ENCODE measurements around the gene RELN. TPM values are rescaled to one million over a fixed set of nuclear protein-coding genes. Genes with fewer than 3 reads are reported as not detected.

Gene RELN
- total RNA-seq, 4 donors from 2014 or later = 1.0 to 3.5 (median 1.3) TPM

DNA sequence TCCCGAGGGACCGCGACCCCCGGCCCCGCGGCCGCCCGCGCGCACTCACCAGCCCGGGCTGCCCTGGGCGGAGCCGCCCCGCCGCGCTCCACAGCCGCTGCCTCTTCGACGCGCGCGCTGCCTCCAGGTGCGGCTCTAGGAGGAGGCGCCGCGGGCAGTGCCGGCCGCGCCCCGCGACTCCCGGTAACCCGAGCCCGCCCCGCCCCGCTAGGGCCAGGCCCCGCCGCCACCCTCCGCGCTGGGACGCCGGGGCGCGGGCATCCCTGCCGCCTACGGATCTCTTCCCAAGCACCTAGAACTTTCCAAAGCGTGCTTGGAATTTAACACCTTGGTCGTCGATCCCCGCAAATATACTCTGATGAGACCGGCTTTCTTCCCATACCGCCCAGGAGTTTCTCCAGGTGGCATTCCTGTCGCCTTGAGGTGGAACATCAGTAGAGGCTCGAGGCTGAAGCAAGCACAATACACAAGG lies 543.4 kb downstream of the RELN start, which contains the start of gene SLC26A5:
SLC26A5 (minus strand) TSS at position 159 of the 472 bp plus-strand sequence. CDS start 24,693 bp downstream, outside the sequence.
- no peak for DNase-seq (ENCODE audit: low spot score in 2 of 2)
- WGBS, 2 donors = 2 to 13% methylated on average over 11 to 22 of the region's 54 CpGs

DNA sequence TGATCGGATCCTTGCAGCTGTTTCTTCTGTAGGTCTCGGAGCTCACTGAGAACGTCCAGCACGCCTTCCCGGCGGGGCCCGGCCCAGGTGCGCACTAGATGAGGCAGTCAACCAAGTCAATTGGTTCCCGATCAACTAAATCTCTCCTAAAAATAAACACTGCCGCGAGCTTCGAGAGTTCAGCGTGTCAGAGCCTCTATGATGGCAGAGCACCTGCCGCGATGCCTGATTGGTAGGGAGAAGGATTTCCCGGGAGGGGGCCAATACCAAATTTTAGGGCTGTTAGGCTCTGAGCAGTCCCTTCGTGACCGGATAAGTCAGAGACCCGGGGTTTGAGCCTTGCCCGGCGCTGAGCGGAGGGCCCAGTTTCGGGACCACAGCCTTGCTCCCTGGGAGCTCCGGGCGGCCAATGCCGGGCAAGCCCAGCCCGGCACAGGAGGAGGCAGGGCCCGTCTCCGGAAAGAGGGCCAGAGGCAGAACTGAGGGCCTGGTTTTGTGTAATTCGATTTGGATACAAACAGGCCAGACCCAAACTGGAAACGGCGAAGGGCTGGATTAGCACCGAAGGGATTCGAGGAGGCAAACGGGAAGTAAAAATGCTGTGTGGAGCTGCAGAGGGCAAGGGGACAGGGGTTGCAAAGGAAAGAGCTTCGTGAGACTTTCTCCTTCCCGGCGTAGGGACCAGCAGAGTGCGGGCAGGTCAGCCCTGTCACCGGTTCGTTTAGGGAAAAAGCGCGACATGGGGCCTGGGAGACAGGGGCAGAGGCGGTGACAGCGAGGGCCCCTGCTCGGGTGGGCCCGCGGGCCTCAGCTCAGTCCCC lies 544.0 kb downstream of the RELN start:
- WGBS, 2 donors = 7 to 10% methylated on average over 37 to 42 of the region's 48 CpGs
- H3K4me3 ChIP-seq (ENCODE audit: low read depth, poor library complexity, severe bottlenecking) = no peak overlapping the region
- no peak for DNase-seq (ENCODE audit: low spot score in 2 of 2)
- TF ChIP-seq POLR2A (IDR thresholded peaks at IDR 0.05) = no peak
- TF ChIP-seq CTCF (IDR thresholded peaks at IDR 0.05) = no peak
- intact Hi-C loops (cut with DNase I; ENCODE audit: low total_unique reads) = no loop called here

More for the DNA sequence above, 543.4 kb downstream of the RELN start, which contains the start of gene SLC26A5:
- intact Hi-C loops (cut with DNase I; ENCODE audit: low total_unique reads) = no loop called here
- TF ChIP-seq CTCF (IDR thresholded peaks at IDR 0.05) = no peak
- no peak for TF ChIP-seq POLR2A (IDR thresholded peaks at IDR 0.05)
- no peak within 1 kb of the TSS for H3K4me3 ChIP-seq (ENCODE audit: low read depth, poor library complexity, severe bottlenecking)

DNA sequence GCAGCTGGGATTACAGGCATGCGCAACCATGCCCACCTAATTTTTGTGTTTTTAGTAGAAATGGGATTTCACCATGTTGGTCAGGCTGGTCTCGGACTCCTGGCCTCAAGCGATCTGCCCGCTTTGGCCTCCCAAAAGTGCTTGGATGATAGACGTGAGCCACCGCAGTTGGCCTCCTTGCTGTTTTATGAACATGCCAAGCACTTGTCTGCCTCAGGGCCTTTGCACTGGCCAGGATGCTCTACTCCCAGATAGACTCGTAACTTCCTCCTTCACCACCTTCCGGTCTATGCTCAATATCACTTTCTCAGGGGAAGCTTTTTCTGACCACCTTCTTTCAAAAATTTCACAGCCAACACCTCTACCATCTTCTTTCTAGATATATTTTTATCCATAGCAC lies 549.8 kb downstream of the RELN start:
- TF ChIP-seq POLR2A (IDR thresholded peaks at IDR 0.05) (no peak), CTCF (IDR thresholded peaks at IDR 0.05) (no peak)

GRCh38 chr7:103437623-103438022 lies 551.8 kb downstream of the RELN start:
- no peak for DNase-seq (ENCODE audit: low spot score in 2 of 2)
- H3K4me3 ChIP-seq (ENCODE audit: low read depth, poor library complexity, severe bottlenecking) = no peak overlapping the region
- intact Hi-C loops (cut with DNase I; ENCODE audit: low total_unique reads) = no loop called here
- WGBS, 2 donors = 42 to 91% methylated on average over 1 of the region's 1 CpG
- TF ChIP-seq CTCF (IDR thresholded peaks at IDR 0.05) (no peak), POLR2A (IDR thresholded peaks at IDR 0.05) (no peak)

More for the DNA sequence above, 549.8 kb downstream of the RELN start:
- H3K4me3 ChIP-seq (ENCODE audit: low read depth, poor library complexity, severe bottlenecking) = no peak overlapping the region
- 84 to 91% methylated on average over 8 of the region's 8 CpGs for WGBS, 2 donors
- intact Hi-C loops (cut with DNase I; ENCODE audit: low total_unique reads) = no loop called here
- DNase-seq (ENCODE audit: low spot score in 2 of 2) = no peak

- WGBS, 2 donors = 46 to 66% methylated on average over 1 of the region's 1 CpG
- intact Hi-C loops (cut with DNase I; ENCODE audit: low total_unique reads) = no loop called here
Observed at GRCh38 chr7:103432712-103433111, 556.7 kb downstream of the RELN start.

More at GRCh38 chr7:103432712-103433111, 556.7 kb downstream of the RELN start:
- TF ChIP-seq POLR2A (IDR thresholded peaks at IDR 0.05) (no peak), CTCF (IDR thresholded peaks at IDR 0.05) (no peak)
- H3K4me3 ChIP-seq (ENCODE audit: low read depth, poor library complexity, severe bottlenecking) = no peak overlapping the region
- DNase-seq (ENCODE audit: low spot score in 2 of 2) = no peak

Data from lower leg skin (tissue), 4 donors.